K562 (cell line): Measurements from ENCODE around the gene NARF.

ENCODE experiments used
- BCOR ChIP-seq: fragments of 450-650 bp; IDR thresholded peaks from 2 replicates; pipeline ENCODE4 v1.6.1; 2016
- CHD4 ChIP-seq: fragments of 200-600 bp; sonication (generic); IDR thresholded peaks from 3 replicates; pipeline ENCODE4 v1.6.1; 2012; ENCODE audit warnings: low read depth, mild to moderate bottlenecking, mixed read lengths, low read length, inconsistent platforms; ENCODE audit not compliant: insufficient read depth, insufficient replicate concordance, poor library complexity, severe bottlenecking
- GABPA ChIP-seq: fragments of 200-800 bp; sonication (Bioruptor generic); conservative IDR thresholded peaks from 2 replicates; pipeline ENCODE4 v1.6.1; 2016; ENCODE audit warnings: low read depth, missing genetic modification characterization, missing compliant biosample characterization
- SRF ChIP-seq, 2 experiments: fragments of 250-450, 450-650 bp in 1 of 2; sonication (Bioruptor Pico) in 1 of 2; sonication (generic) in 1 of 2; formaldehyde crosslinking; IDR thresholded peaks; 2 replicates each; pipeline versions ENCODE4 v1.5.0 to v1.5.1; 2020 to 2022; ENCODE audit warnings: mild to moderate bottlenecking in 1 of 2, missing genetic modification reagents in 1 of 2
- ZC3H11A ChIP-seq: IDR thresholded peaks from 2 replicates; pipeline ENCODE4 v1.6.1; 2012; ENCODE audit warnings: low read depth, low read length, improper control_type of control experiment
- ZNF764 ChIP-seq: fragments of 250-450 bp; sonication (Bioruptor Pico); IDR thresholded peaks from 2 replicates; pipeline ENCODE4 v1.4.0; 2020; ENCODE audit warnings: low read depth, mild to moderate bottlenecking, moderate library complexity
- TF ChIP-seq, protein P1 (sequence below): sonication (generic); formaldehyde crosslinking; IDR thresholded peaks from 2 replicates; pipeline ENCODE4 v1.8.1; 2023; ENCODE audit warnings: mild to moderate bottlenecking, missing genetic modification reagents, moderate library complexity
- TF ChIP-seq, protein P2 (sequence below), 2 experiments: fragments of 450-650 bp; formaldehyde crosslinking in 1 of 2; IDR thresholded peaks; 2 replicates each; pipeline versions ENCODE4 v1.4.0 to v1.6.1; 2014 to 2020; ENCODE audit warnings: mild to moderate bottlenecking in 2 of 2, borderline replicate concordance in 1 of 2, low read depth in 1 of 2
- TF ChIP-seq, protein P3 (sequence below): sonication (generic); formaldehyde crosslinking; IDR thresholded peaks from 2 replicates; pipeline ENCODE4 v1.8.0; 2022; ENCODE audit warnings: mild to moderate bottlenecking, missing genetic modification reagents
- TF ChIP-seq, protein P4 (sequence below), 3 experiments: IDR thresholded peaks in 2 of 3; conservative IDR thresholded peaks in 1 of 3; 2 replicates each; pipeline ENCODE4 v1.5.1; 2011 to 2012; ENCODE audit warnings: low read length in 3 of 3, mild to moderate bottlenecking in 3 of 3, control low read depth in 2 of 3, improper control_type of control experiment in 1 of 3, inconsistent platforms in 1 of 3, low read depth in 1 of 3, mixed read lengths in 1 of 3, moderate library complexity in 1 of 3; ENCODE audit not compliant: insufficient read depth in 2 of 3
- TF ChIP-seq, protein P5 (sequence below): conservative IDR thresholded peaks from 2 replicates; pipeline ENCODE4 v1.6.1; 2011; ENCODE audit warnings: low read depth, mild to moderate bottlenecking, low read length; ENCODE audit not compliant: control insufficient read depth

DNA sequence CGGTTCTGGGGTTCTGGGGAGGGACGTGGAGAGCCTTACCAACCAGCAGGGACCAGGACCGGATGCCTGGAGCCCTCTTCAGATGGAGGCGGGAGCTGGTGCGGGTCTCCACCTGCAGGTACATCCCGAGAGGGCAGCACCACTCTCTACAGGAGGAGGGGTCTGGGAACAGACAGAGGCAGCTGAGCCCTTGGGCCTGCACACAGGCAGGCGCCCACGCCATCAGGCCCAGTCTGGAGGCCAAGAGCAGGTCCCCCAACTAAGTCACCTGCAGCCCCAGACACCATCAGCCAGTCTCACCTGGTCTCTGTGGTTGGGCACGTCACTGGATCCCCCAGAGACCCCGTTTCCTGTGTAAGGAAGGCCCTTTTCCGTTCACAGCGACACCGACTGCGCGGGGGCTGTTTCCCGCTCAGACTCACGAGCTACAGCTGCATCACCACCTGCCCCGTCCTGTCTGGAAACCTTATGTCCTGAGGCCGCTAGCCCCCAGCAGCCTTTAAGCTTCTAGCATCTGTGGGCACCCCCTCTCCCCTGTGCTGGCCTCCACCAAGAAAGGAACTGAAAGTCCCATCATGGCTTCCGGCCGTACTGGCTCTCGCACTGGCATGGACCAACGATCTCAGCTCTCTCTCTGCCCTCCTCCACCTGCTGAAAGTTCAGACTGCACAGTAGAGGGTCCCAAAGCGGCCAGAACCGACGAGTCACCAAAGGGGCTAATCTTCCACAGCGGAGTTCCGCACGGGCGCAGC, 9.2 kb upstream of the NARF start:
- TF ChIP-seq SRF (CRISPR knock-in tag; IDR thresholded peaks at IDR 0.05) (no peak), CHD4 (no peak), ZNF764 (CRISPR knock-in tag) (no peak), GABPA (tag) (no peak), ZC3H11A (no peak), BCOR (no peak)
- TF ChIP-seq, protein P1, sequence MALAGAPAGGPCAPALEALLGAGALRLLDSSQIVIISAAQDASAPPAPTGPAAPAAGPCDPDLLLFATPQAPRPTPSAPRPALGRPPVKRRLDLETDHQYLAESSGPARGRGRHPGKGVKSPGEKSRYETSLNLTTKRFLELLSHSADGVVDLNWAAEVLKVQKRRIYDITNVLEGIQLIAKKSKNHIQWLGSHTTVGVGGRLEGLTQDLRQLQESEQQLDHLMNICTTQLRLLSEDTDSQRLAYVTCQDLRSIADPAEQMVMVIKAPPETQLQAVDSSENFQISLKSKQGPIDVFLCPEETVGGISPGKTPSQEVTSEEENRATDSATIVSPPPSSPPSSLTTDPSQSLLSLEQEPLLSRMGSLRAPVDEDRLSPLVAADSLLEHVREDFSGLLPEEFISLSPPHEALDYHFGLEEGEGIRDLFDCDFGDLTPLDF (CRISPR knock-in tag), result no peak
- TF ChIP-seq, protein P2, sequence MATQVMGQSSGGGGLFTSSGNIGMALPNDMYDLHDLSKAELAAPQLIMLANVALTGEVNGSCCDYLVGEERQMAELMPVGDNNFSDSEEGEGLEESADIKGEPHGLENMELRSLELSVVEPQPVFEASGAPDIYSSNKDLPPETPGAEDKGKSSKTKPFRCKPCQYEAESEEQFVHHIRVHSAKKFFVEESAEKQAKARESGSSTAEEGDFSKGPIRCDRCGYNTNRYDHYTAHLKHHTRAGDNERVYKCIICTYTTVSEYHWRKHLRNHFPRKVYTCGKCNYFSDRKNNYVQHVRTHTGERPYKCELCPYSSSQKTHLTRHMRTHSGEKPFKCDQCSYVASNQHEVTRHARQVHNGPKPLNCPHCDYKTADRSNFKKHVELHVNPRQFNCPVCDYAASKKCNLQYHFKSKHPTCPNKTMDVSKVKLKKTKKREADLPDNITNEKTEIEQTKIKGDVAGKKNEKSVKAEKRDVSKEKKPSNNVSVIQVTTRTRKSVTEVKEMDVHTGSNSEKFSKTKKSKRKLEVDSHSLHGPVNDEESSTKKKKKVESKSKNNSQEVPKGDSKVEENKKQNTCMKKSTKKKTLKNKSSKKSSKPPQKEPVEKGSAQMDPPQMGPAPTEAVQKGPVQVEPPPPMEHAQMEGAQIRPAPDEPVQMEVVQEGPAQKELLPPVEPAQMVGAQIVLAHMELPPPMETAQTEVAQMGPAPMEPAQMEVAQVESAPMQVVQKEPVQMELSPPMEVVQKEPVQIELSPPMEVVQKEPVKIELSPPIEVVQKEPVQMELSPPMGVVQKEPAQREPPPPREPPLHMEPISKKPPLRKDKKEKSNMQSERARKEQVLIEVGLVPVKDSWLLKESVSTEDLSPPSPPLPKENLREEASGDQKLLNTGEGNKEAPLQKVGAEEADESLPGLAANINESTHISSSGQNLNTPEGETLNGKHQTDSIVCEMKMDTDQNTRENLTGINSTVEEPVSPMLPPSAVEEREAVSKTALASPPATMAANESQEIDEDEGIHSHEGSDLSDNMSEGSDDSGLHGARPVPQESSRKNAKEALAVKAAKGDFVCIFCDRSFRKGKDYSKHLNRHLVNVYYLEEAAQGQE (IDR thresholded peaks at IDR 0.05; ENCODE audit: borderline replicate concordance), result no peak
- TF ChIP-seq, protein P2 (CRISPR knock-in tag; IDR thresholded peaks at IDR 0.05; ENCODE audit: low read depth), result no peak
- TF ChIP-seq, protein P3, sequence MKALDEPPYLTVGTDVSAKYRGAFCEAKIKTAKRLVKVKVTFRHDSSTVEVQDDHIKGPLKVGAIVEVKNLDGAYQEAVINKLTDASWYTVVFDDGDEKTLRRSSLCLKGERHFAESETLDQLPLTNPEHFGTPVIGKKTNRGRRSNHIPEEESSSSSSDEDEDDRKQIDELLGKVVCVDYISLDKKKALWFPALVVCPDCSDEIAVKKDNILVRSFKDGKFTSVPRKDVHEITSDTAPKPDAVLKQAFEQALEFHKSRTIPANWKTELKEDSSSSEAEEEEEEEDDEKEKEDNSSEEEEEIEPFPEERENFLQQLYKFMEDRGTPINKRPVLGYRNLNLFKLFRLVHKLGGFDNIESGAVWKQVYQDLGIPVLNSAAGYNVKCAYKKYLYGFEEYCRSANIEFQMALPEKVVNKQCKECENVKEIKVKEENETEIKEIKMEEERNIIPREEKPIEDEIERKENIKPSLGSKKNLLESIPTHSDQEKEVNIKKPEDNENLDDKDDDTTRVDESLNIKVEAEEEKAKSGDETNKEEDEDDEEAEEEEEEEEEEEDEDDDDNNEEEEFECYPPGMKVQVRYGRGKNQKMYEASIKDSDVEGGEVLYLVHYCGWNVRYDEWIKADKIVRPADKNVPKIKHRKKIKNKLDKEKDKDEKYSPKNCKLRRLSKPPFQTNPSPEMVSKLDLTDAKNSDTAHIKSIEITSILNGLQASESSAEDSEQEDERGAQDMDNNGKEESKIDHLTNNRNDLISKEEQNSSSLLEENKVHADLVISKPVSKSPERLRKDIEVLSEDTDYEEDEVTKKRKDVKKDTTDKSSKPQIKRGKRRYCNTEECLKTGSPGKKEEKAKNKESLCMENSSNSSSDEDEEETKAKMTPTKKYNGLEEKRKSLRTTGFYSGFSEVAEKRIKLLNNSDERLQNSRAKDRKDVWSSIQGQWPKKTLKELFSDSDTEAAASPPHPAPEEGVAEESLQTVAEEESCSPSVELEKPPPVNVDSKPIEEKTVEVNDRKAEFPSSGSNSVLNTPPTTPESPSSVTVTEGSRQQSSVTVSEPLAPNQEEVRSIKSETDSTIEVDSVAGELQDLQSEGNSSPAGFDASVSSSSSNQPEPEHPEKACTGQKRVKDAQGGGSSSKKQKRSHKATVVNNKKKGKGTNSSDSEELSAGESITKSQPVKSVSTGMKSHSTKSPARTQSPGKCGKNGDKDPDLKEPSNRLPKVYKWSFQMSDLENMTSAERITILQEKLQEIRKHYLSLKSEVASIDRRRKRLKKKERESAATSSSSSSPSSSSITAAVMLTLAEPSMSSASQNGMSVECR (CRISPR knock-in tag), result no peak
- TF ChIP-seq, protein P4, sequence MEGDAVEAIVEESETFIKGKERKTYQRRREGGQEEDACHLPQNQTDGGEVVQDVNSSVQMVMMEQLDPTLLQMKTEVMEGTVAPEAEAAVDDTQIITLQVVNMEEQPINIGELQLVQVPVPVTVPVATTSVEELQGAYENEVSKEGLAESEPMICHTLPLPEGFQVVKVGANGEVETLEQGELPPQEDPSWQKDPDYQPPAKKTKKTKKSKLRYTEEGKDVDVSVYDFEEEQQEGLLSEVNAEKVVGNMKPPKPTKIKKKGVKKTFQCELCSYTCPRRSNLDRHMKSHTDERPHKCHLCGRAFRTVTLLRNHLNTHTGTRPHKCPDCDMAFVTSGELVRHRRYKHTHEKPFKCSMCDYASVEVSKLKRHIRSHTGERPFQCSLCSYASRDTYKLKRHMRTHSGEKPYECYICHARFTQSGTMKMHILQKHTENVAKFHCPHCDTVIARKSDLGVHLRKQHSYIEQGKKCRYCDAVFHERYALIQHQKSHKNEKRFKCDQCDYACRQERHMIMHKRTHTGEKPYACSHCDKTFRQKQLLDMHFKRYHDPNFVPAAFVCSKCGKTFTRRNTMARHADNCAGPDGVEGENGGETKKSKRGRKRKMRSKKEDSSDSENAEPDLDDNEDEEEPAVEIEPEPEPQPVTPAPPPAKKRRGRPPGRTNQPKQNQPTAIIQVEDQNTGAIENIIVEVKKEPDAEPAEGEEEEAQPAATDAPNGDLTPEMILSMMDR (IDR thresholded peaks at IDR 0.05 in 2 of 3, conservative IDR thresholded peaks at IDR 0.05 in 1 of 3; ENCODE audit: insufficient read depth in 2 of 3, low read depth in 1 of 3, low read length in 3 of 3), result no peak
- TF ChIP-seq, protein P5, sequence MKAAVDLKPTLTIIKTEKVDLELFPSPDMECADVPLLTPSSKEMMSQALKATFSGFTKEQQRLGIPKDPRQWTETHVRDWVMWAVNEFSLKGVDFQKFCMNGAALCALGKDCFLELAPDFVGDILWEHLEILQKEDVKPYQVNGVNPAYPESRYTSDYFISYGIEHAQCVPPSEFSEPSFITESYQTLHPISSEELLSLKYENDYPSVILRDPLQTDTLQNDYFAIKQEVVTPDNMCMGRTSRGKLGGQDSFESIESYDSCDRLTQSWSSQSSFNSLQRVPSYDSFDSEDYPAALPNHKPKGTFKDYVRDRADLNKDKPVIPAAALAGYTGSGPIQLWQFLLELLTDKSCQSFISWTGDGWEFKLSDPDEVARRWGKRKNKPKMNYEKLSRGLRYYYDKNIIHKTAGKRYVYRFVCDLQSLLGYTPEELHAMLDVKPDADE, result no peak
